Loucy (cell line): ENCODE measurements around the gene ATP8B3.

ENCODE experiments used
- EZH2phosphoT487 ChIP-seq: fragments of 200-600 bp; IDR thresholded peaks from 2 replicates; pipeline ENCODE4 v1.6.1; 2018; ENCODE audit warnings: antibody characterized with exemption, mild to moderate bottlenecking, moderate library complexity, borderline replicate concordance
- TF ChIP-seq, protein P1 (sequence below): fragments of 200-600 bp; sonication (generic); conservative IDR thresholded peaks from 2 replicates; pipeline ENCODE4 v1.5.1; 2014; ENCODE audit warnings: mild to moderate bottlenecking, antibody characterized with exemption, low read length

- no peak for TF ChIP-seq EZH2phosphoT487
- TF ChIP-seq, protein P1, sequence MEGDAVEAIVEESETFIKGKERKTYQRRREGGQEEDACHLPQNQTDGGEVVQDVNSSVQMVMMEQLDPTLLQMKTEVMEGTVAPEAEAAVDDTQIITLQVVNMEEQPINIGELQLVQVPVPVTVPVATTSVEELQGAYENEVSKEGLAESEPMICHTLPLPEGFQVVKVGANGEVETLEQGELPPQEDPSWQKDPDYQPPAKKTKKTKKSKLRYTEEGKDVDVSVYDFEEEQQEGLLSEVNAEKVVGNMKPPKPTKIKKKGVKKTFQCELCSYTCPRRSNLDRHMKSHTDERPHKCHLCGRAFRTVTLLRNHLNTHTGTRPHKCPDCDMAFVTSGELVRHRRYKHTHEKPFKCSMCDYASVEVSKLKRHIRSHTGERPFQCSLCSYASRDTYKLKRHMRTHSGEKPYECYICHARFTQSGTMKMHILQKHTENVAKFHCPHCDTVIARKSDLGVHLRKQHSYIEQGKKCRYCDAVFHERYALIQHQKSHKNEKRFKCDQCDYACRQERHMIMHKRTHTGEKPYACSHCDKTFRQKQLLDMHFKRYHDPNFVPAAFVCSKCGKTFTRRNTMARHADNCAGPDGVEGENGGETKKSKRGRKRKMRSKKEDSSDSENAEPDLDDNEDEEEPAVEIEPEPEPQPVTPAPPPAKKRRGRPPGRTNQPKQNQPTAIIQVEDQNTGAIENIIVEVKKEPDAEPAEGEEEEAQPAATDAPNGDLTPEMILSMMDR, result no peak
These were observed 67.1 kb downstream of the ATP8B3 start for GRCh38 chr19:1744822-1745563.
